Parathyroid adenoma (tissue), 2 donors: ENCODE data around the gene TMEM184B.

Experiments
- H2AFZ ChIP-seq: fragments of 300-600 bp; sonication (generic); one replicate; pipeline ENCODE4 v1.7.0; 2017; ENCODE audit warnings: antibody characterized with exemption, mild to moderate bottlenecking
- H3K27ac ChIP-seq: fragments of 300-600 bp; sonication (generic); one replicate; pipeline ENCODE4 v1.7.0; 2017
- H3K27me3 ChIP-seq: fragments of 300-600 bp; sonication (generic); one replicate; pipeline ENCODE4 v1.7.0; 2017; ENCODE audit warnings: low read length; ENCODE audit not compliant: control insufficient read depth, insufficient read depth
- H3K36me3 ChIP-seq: fragments of 300-600 bp; sonication (generic); one replicate; pipeline ENCODE4 v1.7.0; 2017; ENCODE audit warnings: low read length; ENCODE audit not compliant: control insufficient read depth, insufficient read depth
- H3K4me1 ChIP-seq: fragments of 300-600 bp; sonication (generic); one replicate; pipeline ENCODE4 v1.7.0; 2017; ENCODE audit warnings: control low read depth
- H3K4me2 ChIP-seq: fragments of 300-600 bp; sonication (generic); one replicate; pipeline ENCODE4 v1.7.0; 2017; ENCODE audit warnings: low read length
- H3K4me3 ChIP-seq: fragments of 300-600 bp; sonication (generic); one replicate; pipeline ENCODE4 v1.7.0; 2017; ENCODE audit warnings: low read depth, low read length
- H3K79me2 ChIP-seq: fragments of 300-600 bp; sonication (generic); one replicate; pipeline ENCODE4 v1.7.0; 2017; ENCODE audit warnings: control low read depth
- H3K9ac ChIP-seq: fragments of 300-600 bp; sonication (generic); one replicate; pipeline ENCODE4 v1.7.0; 2017; ENCODE audit warnings: mild to moderate bottlenecking
- H3K9me3 ChIP-seq: fragments of 300-600 bp; sonication (generic); one replicate; pipeline ENCODE4 v1.7.0; 2017; ENCODE audit warnings: low read length; ENCODE audit not compliant: control insufficient read depth
- CTCF ChIP-seq: fragments of 300-600 bp; sonication (generic); IDR thresholded peaks from one replicate; pipeline ENCODE4 v1.7.0; 2017; ENCODE audit warnings: antibody characterized with exemption, mild to moderate bottlenecking
- donor health status: primary hyperparathyroidism.

TMEM184B gene

GRCh38 chr22:38214302-38215056 lies 58.3 kb downstream of the TMEM184B start:
- Histone ChIP-seq H3K9ac (no peak overlapping the region), H3K27me3 (no peaks in the 10 kb centered on the region), H3K4me2 (peak overlapping the region; percentile 47), H3K79me2 (no peaks in the 10 kb centered on the region), H3K9me3 (no peaks in the 10 kb centered on the region), H3K4me1 (no peaks in the 10 kb centered on the region), H3K36me3 (no peaks in the 10 kb centered on the region), H3K27ac (no peak overlapping the region), H3K4me3 (peak overlapping the region; percentile 16), H2AFZ (no peak overlapping the region)
- TF ChIP-seq CTCF, result no peak

GRCh38 chr22:38213990-38214301 lies 58.9 kb downstream of the TMEM184B start:
- no peak overlapping the region for H3K27ac ChIP-seq
- H3K4me3 ChIP-seq, result no peak overlapping the region
- no peaks in the 10 kb centered on the region for H3K79me2 ChIP-seq
- no peaks in the 10 kb centered on the region for H3K36me3 ChIP-seq
- no peak overlapping the region for H2AFZ ChIP-seq
- H3K4me1 ChIP-seq, result no peaks in the 10 kb centered on the region
- H3K9ac ChIP-seq, result no peak overlapping the region
- H3K27me3 ChIP-seq, result no peaks in the 10 kb centered on the region
- peak overlapping the region; percentile 47 for H3K4me2 ChIP-seq
- no peak for TF ChIP-seq CTCF
- H3K9me3 ChIP-seq, result no peaks in the 10 kb centered on the region

GRCh38 chr22:38213319-38213989 lies 59.4 kb downstream of the TMEM184B start:
- H3K36me3 ChIP-seq, result no peaks in the 10 kb centered on the region
- no peak overlapping the region for H3K9ac ChIP-seq
- H2AFZ ChIP-seq, result no peak overlapping the region
- no peak for TF ChIP-seq CTCF
- H3K4me2 ChIP-seq, result no peak overlapping the region
- H3K4me3 ChIP-seq, result no peak overlapping the region
- H3K4me1 ChIP-seq, result no peaks in the 10 kb centered on the region
- no peak overlapping the region for H3K27ac ChIP-seq
- H3K79me2 ChIP-seq, result peaks cover 2% of the 10 kb centered on the region
- H3K27me3 ChIP-seq, result no peaks in the 10 kb centered on the region
- no peaks in the 10 kb centered on the region for H3K9me3 ChIP-seq

GRCh38 chr22:38212442-38212841 lies 60.4 kb downstream of the TMEM184B start:
- Histone ChIP-seq H3K4me2 (no peak overlapping the region), H3K36me3 (no peaks in the 10 kb centered on the region)
- TF ChIP-seq CTCF, result no peak

More at GRCh38 chr22:38212442-38212841, 60.4 kb downstream of the TMEM184B start:
- Histone ChIP-seq H3K27ac (no peak overlapping the region), H3K79me2 (peaks cover 3% of the 10 kb centered on the region), H3K27me3 (no peaks in the 10 kb centered on the region), H3K9me3 (no peaks in the 10 kb centered on the region), H2AFZ (no peak overlapping the region), H3K9ac (no peak overlapping the region), H3K4me3 (no peak overlapping the region), H3K4me1 (no peaks in the 10 kb centered on the region)
